Prostate gland (tissue), 2 donors: Measurements from ENCODE around the gene NFIX. TPM values are rescaled to one million over a fixed set of nuclear protein-coding genes. Genes with fewer than 3 reads are reported as not detected.

Experiments used
- DNase-seq: peaks from one replicate; pipeline ENCODE4 v3.0.0-alpha.2; 2019; ENCODE audit warnings: low spot score
- H3K27ac ChIP-seq, 2 donors: fragments of 200-600 bp; sonication (generic); 2 replicates each; pipeline ENCODE4 v1.5.1; 2017 to 2019
- H3K27me3 ChIP-seq: fragments of 200-600 bp; sonication (generic); replicated peaks from 2 replicates; pipeline ENCODE4 v1.5.1; 2019; ENCODE audit not compliant: insufficient read depth
- H3K36me3 ChIP-seq, 2 donors: fragments of 200-600 bp; sonication (generic); 1 replicate in 1 of 2; 2 replicates in 1 of 2; pipeline versions ENCODE4 v1.5.1 to v1.8.1; 2017 to 2019
- H3K4me1 ChIP-seq: fragments of 200-600 bp; sonication (generic); replicated peaks from 2 replicates; pipeline ENCODE4 v1.5.1; 2019
- H3K4me3 ChIP-seq, 2 donors: fragments of 200-600 bp; sonication (generic); 2 replicates each; pipeline ENCODE4 v1.5.1; 2017 to 2019
- H3K9me3 ChIP-seq: fragments of 200-600 bp; sonication (generic); 2 replicates; pipeline ENCODE4 v1.5.1; 2017
- CTCF ChIP-seq, 4 experiments: fragments of 200-600 bp in 2 of 4; fragments of 450-650 bp in 2 of 4; sonication (generic) in 2 of 4; IDR thresholded peaks; 1 replicate in 3 of 4; 2 replicates in 1 of 4; pipeline ENCODE4 v1.5.1; 2016 to 2019; ENCODE audit warnings: antibody characterized with exemption in 4 of 4, mild to moderate bottlenecking in 2 of 4, moderate library complexity in 2 of 4
- POLR2A ChIP-seq: fragments of 450-650 bp; IDR thresholded peaks from one replicate; pipeline ENCODE4 v1.6.1; 2016; ENCODE audit warnings: antibody characterized with exemption, mild to moderate bottlenecking
- POLR2AphosphoS5 ChIP-seq: sonication (generic); formaldehyde crosslinking; IDR thresholded peaks from one replicate; pipeline ENCODE4 v1.6.1; 2017; ENCODE audit warnings: antibody characterized with exemption
- WGBS: methylation state at CpG from one replicate; pipeline ENCODE4 v1.1.5; 2018; 5-methylcytosine and 5-hydroxymethylcytosine counted together
- intact Hi-C: fragments of 100-400 bp; cut with DNase I; formaldehyde crosslinking; loops from one replicate; pipeline ENCODE4 v1.14.2; 2022
- total RNA-seq, 2 donors: library from RNA; depleted of rRNA; stranded (reverse); fragments of >200 nt; gene quantifications; one replicate each; pipeline ENCODE4 v1.1.0, GENCODE V29; 2016

The NFIX gene
- total RNA-seq, 2 donors from 2014 or later, result 185 to 286 TPM

GRCh38 chr19:13019332-13019731 lies 24.1 kb downstream of the NFIX start:
- DNase-seq, result no peak
- intact Hi-C loops, result loop anchor here (2.0 kb wide), 1 partner anchor 23 kb away; no protein-coding TSS in a partner anchor
- Histone ChIP-seq H3K27ac (peak overlapping the region; percentile 96 to 97), H3K4me1 (peaks cover 38% of the 10 kb centered on the region), H3K36me3 (no peaks in the 10 kb centered on the region), H3K27me3 (no peaks in the 10 kb centered on the region), H3K9me3 (no peaks in the 10 kb centered on the region), H3K4me3 (no peak overlapping the region)
- TF ChIP-seq CTCF (IDR thresholded peaks at IDR 0.05) (peak in 1 of 4 experiments; percentile 2), POLR2A (no peak), POLR2AphosphoS5 (no peak)
- 23% methylated on average over 4 of the region's 4 CpGs for WGBS

DNA sequence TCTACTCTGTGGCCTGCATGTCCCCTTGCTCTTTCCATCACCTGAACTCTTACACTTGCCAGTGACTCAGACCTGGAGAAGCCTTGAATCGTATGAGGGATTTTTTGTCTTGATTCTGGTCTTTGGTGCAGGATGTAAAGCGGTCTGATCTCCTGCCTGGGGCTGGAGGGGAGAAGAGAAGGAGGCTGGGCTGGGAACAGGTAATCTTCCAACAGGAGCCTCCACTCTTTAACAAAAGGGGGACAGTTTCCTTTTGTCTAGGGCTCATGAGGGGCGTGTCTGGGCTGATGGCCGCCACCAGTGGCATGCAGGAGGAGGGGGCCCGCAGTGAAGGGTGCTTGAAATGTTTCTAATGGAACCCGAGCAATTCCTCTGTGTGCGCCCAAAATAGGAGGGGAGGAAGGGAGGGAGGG lies 24.7 kb downstream of the NFIX start:
- Histone ChIP-seq H3K27me3 (no peaks in the 10 kb centered on the region), H3K4me1 (peaks cover 38% of the 10 kb centered on the region), H3K9me3 (no peaks in the 10 kb centered on the region), H3K4me3 (no peak overlapping the region), H3K36me3 (no peaks in the 10 kb centered on the region), H3K27ac (peak overlapping the region; percentile 96 to 97)
- 12% methylated on average over 7 of the region's 7 CpGs for WGBS
- intact Hi-C loops, result loop anchor here (5.0 kb wide), 1 partner anchor 37 kb away; no protein-coding TSS in a partner anchor
- TF ChIP-seq POLR2AphosphoS5 (no peak), CTCF (IDR thresholded peaks at IDR 0.05) (no peak), POLR2A (no peak)
- no peak for DNase-seq

GRCh38 chr19:13022111-13022858 lies 27.0 kb downstream of the NFIX start:
- intact Hi-C loops, result loop anchor here (5.0 kb wide), 1 partner anchor 35 kb away; no protein-coding TSS in a partner anchor

GRCh38 chr19:13022859-13023636 lies 27.8 kb downstream of the NFIX start:
- TF ChIP-seq POLR2A (peak; percentile 35), POLR2AphosphoS5 (peak; percentile 73), CTCF (IDR thresholded peaks at IDR 0.05) (peak in 2 of 4 experiments; percentile 10 to 54)
- peak; percentile 93 for DNase-seq
- Histone ChIP-seq H3K4me3 (peak overlapping the region; percentile 37 to 51), H3K36me3 (no peaks in the 10 kb centered on the region), H3K27ac (peak overlapping the region; percentile 96 to 97), H3K4me1 (peaks cover 31% of the 10 kb centered on the region), H3K9me3 (no peaks in the 10 kb centered on the region), H3K27me3 (no peaks in the 10 kb centered on the region)
- intact Hi-C loops, result loop anchor here (5.0 kb wide), 1 partner anchor 34 kb away; no protein-coding TSS in a partner anchor
- under 1% methylated on average over 30 of the region's 30 CpGs for WGBS

More at GRCh38 chr19:13022111-13022858, 27.0 kb downstream of the NFIX start:
- H3K27me3 ChIP-seq, result no peaks in the 10 kb centered on the region
- H3K36me3 ChIP-seq, result no peaks in the 10 kb centered on the region
- peak overlapping the region; percentile 96 to 97 for H3K27ac ChIP-seq
- WGBS, result 6% methylated on average over 22 of the region's 22 CpGs
- H3K9me3 ChIP-seq, result no peaks in the 10 kb centered on the region
- peaks cover 37% of the 10 kb centered on the region for H3K4me1 ChIP-seq
- H3K4me3 ChIP-seq, result peak overlapping the region; percentile 11 to 51
- no peak for DNase-seq
- no peak for TF ChIP-seq POLR2AphosphoS5
- TF ChIP-seq POLR2A, result no peak
- TF ChIP-seq CTCF (IDR thresholded peaks at IDR 0.05), result no peak
